HG03066 (cell line): ENCODE results near the gene C1orf21.
"Not testable (repeated sequence)": the region's sequence is repeated elsewhere in the genome, so short reads cannot be mapped to it uniquely, and the experiment has no call there.

Experiments used
- ATAC-seq: cut with Tn5 transposase; IDR thresholded peaks from one replicate; pipeline ENCODE4 v1.9.1; 2021; ENCODE audit warnings: low read depth; ENCODE audit not compliant: unreplicated experiment

Gene C1orf21

GRCh38 chr1:184582411-184582810, 195.6 kb downstream of the C1orf21 start:
- ATAC-seq = no peak

GRCh38 chr1:184583849-184584248, 197.0 kb downstream of the C1orf21 start:
- ATAC-seq = no peak

- ATAC-seq = no peak
Measured at GRCh38 chr1:184588701-184589100, 201.9 kb downstream of the C1orf21 start.

- no peak for ATAC-seq
Measured at GRCh38 chr1:184590163-184590750, 203.4 kb downstream of the C1orf21 start.

- no peak for ATAC-seq
Measured at GRCh38 chr1:184593597-184593996, 206.8 kb downstream of the C1orf21 start.

GRCh38 chr1:184595596-184595995, 208.8 kb downstream of the C1orf21 start:
- no peak for ATAC-seq

- no peak for ATAC-seq
Measured at GRCh38 chr1:184596950-184597645, 210.3 kb downstream of the C1orf21 start.

GRCh38 chr1:184597650-184598357, 211.0 kb downstream of the C1orf21 start:
- no peak for ATAC-seq

- ATAC-seq = no peak
Measured at GRCh38 chr1:184598403-184599193, 211.8 kb downstream of the C1orf21 start.

GRCh38 chr1:184604152-184604900, 217.5 kb downstream of the C1orf21 start:
- ATAC-seq = no peak

GRCh38 chr1:184605941-184606340, 219.1 kb downstream of the C1orf21 start:
- ATAC-seq = no peak

GRCh38 chr1:184606786-184607185, 220.0 kb downstream of the C1orf21 start:
- no peak for ATAC-seq

GRCh38 chr1:184608581-184608980, 221.8 kb downstream of the C1orf21 start:
- ATAC-seq = no peak

GRCh38 chr1:184608990-184609389, 222.2 kb downstream of the C1orf21 start:
- no peak for ATAC-seq

- ATAC-seq = no peak
Measured at GRCh38 chr1:184610876-184611595, 224.2 kb downstream of the C1orf21 start.

GRCh38 chr1:184612229-184612628, 225.4 kb downstream of the C1orf21 start:
- ATAC-seq = not testable (repeated sequence)

GRCh38 chr1:184614667-184615066, 227.8 kb downstream of the C1orf21 start:
- ATAC-seq = no peak

GRCh38 chr1:184615301-184615700, 228.5 kb downstream of the C1orf21 start:
- no peak for ATAC-seq

GRCh38 chr1:184616504-184616903, 229.7 kb downstream of the C1orf21 start:
- ATAC-seq = no peak
